Measurements from ENCODE around the gene MKLN1.

- no peak for TF ChIP-seq POLR2A (IDR thresholded peaks at IDR 0.05; ENCODE audit: low read depth, low read length)
- TF ChIP-seq TAF1 (IDR thresholded peaks at IDR 0.05; ENCODE audit: borderline replicate concordance, low read depth, low read length) = no peak
- no peak for TF ChIP-seq POLR2AphosphoS5 (IDR thresholded peaks at IDR 0.05; ENCODE audit: low read depth, low read length)
These were observed 189.7 kb downstream of the MKLN1 start for GRCh38 chr7:131517218-131517923.

All from GM12892 (cell line).